HG03045 (cell line): ENCODE measurements around the gene KSR1.

Source experiments
- ATAC-seq: cut with Tn5 transposase; IDR thresholded peaks from one replicate; pipeline ENCODE4 v1.9.1; 2021; ENCODE audit warnings: mild to moderate bottlenecking, moderate library complexity; ENCODE audit not compliant: unreplicated experiment

The KSR1 gene

DNA sequence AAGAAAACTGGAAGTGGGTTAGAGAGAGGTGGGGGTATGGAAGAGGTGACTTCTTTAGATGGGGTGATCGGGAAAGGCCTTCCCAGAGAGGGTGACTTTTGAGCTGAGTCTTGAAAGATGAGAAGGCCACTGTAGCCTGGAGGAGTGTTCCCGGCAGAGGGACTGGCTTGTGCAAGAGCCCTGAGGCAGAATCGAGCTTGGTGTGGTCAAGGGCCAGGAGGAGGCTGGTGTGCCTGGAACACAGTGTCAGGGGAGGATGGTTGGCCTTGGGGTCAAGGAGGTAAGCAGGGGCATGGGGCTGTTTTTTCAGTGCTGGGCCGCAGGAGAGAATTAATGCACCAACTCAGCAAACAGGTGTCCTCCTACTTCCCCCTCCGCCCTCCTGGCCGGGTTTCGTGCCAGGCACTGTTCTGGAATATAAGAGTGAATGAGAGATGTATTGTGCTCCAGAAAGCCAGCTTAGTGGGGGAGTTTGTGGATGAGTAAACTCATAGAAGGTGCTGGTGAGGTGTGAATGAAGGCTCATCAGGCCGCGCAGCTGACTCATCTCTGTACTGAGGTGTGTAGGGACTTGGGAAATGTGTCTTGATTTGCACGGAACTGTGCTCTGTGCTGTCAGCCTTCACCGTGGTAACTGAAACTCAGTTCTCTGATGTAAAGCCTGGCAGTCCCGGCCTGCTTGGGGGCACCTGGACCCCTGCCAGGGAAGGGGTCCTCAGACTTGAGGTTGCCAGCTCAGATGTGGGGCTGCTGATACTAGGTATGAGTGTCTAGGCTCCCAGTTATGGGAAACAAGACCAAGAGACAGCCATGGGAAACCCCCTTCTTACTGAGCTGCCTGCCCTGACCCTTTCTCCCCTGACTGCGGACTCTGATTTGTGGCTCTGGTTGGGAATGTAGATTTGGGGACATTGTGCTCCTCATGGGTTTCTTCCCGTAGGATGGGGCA lies 15.3 kb downstream of the KSR1 start:
- peak; percentile 60 for ATAC-seq

DNA sequence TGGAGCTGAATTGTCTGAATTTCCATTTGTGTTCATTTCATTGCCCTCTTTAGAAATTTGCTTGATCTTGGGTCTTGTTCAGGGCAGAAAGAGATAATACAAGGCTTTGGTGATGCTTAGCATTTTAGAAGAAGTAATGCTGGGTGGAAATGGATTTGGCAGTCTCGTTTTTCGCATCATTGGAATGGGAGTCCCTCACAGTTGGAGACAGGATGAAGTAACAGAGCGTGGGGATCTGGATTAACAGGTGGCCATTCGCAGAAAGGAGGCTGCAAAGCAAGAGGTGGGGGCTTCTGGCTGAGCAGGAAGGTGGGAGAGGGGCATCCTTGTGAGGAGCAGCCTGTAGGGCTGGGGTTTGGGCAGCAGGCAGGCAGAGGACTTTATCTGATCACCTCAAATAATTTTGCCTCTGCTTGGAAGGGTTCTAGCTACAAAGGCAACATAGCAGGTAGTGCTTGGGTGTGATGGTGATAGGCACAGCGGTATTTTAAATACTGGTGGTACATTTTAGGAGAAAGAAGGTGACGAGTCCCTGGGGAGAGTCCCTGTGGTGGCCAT lies 17.0 kb downstream of the KSR1 start:
- ATAC-seq = no peak

DNA sequence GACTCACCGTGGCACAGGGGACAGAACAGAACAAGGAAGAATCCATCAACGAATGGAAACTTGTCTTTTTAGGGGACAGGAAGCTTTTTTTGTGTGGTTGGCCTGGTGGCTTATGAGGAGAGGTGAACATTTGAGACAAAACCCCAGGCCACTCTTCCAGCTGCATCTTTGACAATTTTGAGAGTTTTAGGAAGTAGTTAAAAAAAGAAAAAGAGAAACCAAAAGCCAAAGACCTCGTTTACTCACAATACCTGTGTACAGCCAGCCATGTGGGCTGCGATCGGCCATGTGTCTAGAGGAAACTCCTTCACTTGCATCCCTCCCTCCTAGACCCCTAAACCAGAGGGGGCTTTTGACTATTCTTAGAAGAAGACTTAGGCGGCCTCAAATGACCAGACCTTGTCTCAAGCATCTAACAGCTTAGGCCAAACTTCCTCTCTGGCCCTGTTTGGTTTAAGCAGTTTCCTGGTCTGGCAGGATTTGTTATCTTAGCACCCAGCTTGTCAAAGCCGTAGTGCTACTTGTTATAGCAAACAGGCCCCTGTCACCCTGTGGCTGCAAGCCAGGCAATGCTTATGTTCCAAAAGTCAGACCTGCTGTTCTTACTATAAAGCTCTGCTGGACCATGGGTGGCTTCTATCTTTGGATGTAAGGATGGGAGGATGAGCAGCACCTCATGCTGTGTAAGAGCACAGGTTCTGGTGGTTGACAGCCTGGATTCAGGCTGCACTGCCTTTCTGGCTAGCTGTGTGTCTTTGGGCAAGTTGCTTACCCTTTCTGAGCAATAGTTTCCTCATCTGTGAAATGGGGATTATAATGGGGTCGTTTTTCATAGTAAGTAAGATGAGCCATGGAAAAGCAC lies 17.7 kb downstream of the KSR1 start:
- ATAC-seq = peak; percentile 34

DNA sequence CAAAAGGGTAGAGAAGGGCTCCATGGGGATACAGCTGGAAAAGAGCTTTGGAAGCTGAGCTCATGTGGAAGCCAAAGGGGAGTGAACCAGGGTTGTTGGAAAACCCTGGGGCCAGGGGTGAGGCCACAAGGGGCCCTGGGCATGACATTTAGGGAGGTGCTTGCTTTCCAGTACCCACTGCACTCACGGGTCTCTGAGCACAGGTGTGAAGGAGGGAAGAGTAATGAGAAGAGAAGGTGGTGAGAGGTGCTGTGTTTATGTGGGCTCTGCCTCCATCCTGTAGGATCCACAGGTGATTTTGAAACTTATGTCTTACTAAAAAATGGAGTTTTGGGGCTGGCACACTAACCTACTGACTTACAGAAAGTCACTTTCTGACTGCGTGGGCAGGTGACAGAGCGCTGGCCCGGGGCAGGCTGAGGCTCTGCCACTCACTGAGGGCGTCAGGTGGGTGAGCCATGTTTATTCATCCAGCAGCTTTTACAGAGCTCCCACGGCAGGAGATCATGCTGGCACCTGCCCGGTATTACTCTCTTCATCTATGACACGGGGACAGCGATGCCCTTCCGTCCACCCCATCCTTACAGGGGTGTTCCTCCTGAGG lies 18.9 kb downstream of the KSR1 start:
- ATAC-seq = no peak

DNA sequence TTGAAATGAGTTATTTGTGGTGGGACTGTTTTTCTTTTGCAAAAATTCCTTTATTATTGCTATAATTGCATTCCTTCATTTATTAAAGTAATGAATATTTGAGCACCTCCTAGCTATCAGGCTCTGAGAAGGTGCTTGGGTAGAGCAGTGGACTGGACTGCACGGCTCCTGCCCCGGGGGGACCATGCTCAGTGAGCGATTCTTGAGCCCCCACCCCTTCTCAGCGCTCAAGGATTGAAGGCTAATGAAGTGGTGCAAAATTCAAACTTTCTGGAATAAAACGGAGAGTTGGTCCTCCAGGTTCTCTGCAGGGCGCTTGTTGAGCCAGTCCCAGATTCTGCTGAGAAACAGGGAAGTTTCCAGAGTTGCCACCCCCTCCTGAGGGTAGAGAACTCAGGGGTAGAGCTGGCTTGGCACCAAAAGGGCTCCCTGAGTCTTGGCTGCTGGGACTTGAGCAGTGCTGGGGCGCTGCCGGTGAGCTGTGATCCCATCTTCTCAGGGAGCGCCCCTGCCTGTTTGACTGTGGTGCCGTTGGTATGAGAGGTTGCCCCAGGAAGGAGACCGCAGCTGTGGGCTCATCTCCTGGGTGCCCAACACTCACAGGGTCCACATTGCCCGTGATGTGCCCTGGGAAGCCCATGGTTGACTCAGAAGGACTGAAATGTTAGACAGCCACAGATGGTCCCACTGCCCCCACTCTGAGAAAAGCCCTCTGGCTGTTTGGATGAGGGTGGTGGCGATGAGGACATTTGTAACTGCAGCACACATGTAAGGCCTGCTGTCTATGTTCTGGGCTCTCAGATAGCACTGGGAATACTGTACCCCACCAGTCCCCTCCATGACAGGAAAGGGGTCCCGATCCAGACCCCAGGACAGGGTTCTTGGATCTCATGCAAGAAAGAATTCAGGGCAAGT lies 20.0 kb downstream of the KSR1 start:
- no peak for ATAC-seq

DNA sequence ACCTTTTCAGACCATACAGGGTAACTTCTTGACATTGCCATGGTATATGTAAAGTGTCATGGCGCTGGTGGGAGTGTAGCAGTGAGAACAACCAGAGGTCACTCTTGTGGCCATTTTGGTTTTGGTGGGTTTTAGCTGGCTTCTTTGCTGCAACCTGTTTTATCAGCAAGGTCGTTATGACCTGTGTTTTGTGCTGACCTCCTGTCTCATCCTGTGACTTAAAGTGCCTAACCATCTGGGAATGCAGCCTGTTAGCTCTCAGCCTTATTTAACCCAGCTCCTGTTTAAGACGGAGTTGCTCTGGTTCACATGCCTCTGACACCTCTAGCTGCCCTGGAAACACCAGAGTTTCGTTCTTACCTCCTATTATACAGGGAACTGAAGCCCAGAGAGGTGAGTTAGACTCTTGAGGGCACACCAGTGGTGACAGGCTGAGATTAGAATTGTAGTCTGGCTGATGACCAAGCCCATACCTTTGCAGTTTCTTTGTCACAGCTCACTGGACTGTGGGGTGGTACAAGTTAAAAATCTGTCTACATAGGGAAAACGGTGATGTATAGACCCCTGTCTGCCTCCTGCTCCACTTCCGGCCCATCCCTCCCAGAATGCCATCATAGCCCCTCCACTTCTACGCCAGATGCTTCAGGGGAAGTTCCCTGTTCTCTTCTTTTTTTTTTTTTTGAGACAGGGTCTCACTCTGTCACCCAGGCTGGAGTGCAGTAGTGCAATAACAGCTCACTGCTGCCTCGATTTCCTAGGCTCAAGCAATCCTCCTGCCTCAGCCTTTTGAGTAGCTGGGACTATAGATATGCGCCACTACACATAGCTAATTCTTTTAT lies 21.0 kb downstream of the KSR1 start:
- no peak for ATAC-seq

GRCh38 chr17:27477971-27478684 lies 21.9 kb downstream of the KSR1 start:
- ATAC-seq = no peak

GRCh38 chr17:27478901-27479538 lies 22.8 kb downstream of the KSR1 start:
- no peak for ATAC-seq

GRCh38 chr17:27479838-27480237 lies 23.6 kb downstream of the KSR1 start:
- no peak for ATAC-seq

DNA sequence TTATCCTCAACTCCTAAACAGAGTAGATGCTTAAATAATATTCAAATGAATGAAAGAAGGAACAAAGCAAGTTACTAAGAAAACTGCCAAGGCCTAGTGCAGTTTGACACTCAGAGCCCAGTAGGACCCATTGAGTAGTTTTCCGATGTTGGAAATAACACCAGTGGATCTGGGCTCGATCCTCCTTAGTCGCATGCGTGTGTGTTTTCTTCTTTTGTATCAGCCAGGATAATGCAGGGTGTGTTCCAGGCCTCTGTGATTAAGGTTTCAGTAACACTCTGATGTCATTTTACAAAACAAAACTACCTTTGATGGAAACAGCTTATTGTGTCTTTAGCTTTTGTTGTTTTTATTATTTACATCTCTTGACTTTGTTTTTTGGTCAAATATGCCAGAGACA lies 24.5 kb downstream of the KSR1 start:
- no peak for ATAC-seq

GRCh38 chr17:27481327-27481726 lies 25.1 kb downstream of the KSR1 start:
- no peak for ATAC-seq

- ATAC-seq = no peak
Observed at GRCh38 chr17:27485125-27485524, 28.9 kb downstream of the KSR1 start.

GRCh38 chr17:27485716-27486495 lies 29.7 kb downstream of the KSR1 start:
- ATAC-seq = no peak

- no peak for ATAC-seq
Observed at GRCh38 chr17:27486741-27487140, 30.5 kb downstream of the KSR1 start.

DNA sequence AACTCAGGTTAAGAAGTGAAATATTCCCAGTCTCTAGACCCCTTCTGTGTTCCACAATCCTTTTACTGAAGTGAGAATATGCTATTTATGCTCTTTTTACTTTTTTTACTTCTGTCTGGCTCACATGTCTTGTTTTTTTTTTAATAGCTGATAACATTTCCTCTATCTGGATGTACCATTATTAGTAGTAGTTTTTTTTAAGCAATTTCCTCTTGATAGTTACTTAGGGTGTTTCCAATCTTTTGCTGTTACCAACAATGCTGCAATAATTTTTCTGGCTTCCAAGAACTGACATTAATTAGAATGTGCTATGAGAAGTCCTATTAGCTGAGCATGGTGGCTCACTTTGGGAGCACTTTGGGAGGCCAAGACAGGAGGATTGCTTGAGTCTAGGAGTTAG lies 32.0 kb downstream of the KSR1 start:
- ATAC-seq = no peak

GRCh38 chr17:27489045-27489715 lies 32.9 kb downstream of the KSR1 start:
- no peak for ATAC-seq

- ATAC-seq = no peak
Observed at GRCh38 chr17:27490391-27490790, 34.1 kb downstream of the KSR1 start.
